Endothelial cell of umbilical vein (primary cell): ENCODE measurements around the gene CPSF3. TPM values are rescaled to one million over a fixed set of nuclear protein-coding genes. Genes with fewer than 3 reads are reported as not detected.

Experiments
- BruUV-seq: library from RNA; stranded (reverse); fragments of 400-500 nt; replicated peaks from 2 replicates; lab custom pipeline; 2021; lab: Mats Ljungman, UMichigan
- CTCF ChIA-PET: fragments of 300-600, 350-600 bp; sonication (Branson Sonifier 250); formaldehyde crosslinking; loops from one replicate; lab custom pipeline; 2021; ENCODE audit warnings: antibody characterized with exemption, inconsistent platforms; lab: Charles Lee
- POLR2A ChIA-PET: fragments of 300-600, 350-600 bp; sonication (Branson Sonifier 250); formaldehyde crosslinking; loops from one replicate; lab custom pipeline; 2021; ENCODE audit warnings: antibody characterized with exemption, inconsistent platforms; lab: Charles Lee
- DNase-seq: peaks from one replicate; pipeline ENCODE4 v3.0.0-alpha.2; 2011; ENCODE audit warnings: low read depth, low spot score
- FAIRE-seq: peaks from 2 replicates; lab custom pipeline; 2011; peaks lifted over from hg19 to GRCh38; lab: Jason Lieb, UNC
- H2AFZ ChIP-seq: 2 replicates; pipeline ENCODE4 v1.6.0; 2012; ENCODE audit warnings: low read depth, low read length, control low read depth, inconsistent platforms
- H3K27ac ChIP-seq: 2 replicates; pipeline ENCODE4 v1.5.1; 2011; ENCODE audit warnings: low read depth, mild to moderate bottlenecking, control low read depth, low read length, moderate library complexity; ENCODE audit not compliant: insufficient read depth
- H3K27me3 ChIP-seq, 2 experiments: 2 replicates each; pipeline versions ENCODE4 v1.6.0 to v1.6.1; 2011; ENCODE audit warnings: low read length in 2 of 2, mixed read lengths in 1 of 2; ENCODE audit not compliant: control insufficient read depth in 2 of 2, insufficient read depth in 2 of 2
- H3K36me3 ChIP-seq, 2 experiments: 2 replicates in 1 of 2; 3 replicates in 1 of 2; pipeline ENCODE4 v1.5.1; 2011; ENCODE audit warnings: low read length in 2 of 2, mild to moderate bottlenecking in 1 of 2, moderate library complexity in 1 of 2; ENCODE audit not compliant: control insufficient read depth in 2 of 2, insufficient read depth in 2 of 2; ENCODE audit errors: extremely low read depth in 1 of 2
- H3K4me1 ChIP-seq: 3 replicates; pipeline ENCODE4 v1.5.1; 2011; ENCODE audit warnings: mild to moderate bottlenecking, low read length; ENCODE audit not compliant: control insufficient read depth, insufficient read depth; ENCODE audit errors: extremely low read depth
- H3K4me2 ChIP-seq: 2 replicates; pipeline ENCODE4 v1.6.1; 2011; ENCODE audit warnings: low read length, control low read depth, mixed read lengths; ENCODE audit not compliant: insufficient read depth
- H3K4me3 ChIP-seq, 3 experiments: fragments of 200-600 bp in 1 of 3; sonication (generic), shearing (Covaris generic) in 1 of 3; replicated peaks in 1 of 3; 2 replicates each; pipeline ENCODE4 v1.5.1; 2011 to 2016; ENCODE audit warnings: control low read depth in 3 of 3, low read length in 3 of 3, mild to moderate bottlenecking in 2 of 3, inconsistent platforms in 1 of 3, low read depth in 1 of 3, moderate library complexity in 1 of 3; ENCODE audit not compliant: insufficient read depth in 1 of 3
- H3K79me2 ChIP-seq: 2 replicates; pipeline ENCODE4 v1.6.0; 2012; ENCODE audit warnings: low read length, inconsistent platforms; ENCODE audit not compliant: control insufficient read depth, insufficient read depth
- H3K9ac ChIP-seq: replicated peaks from 2 replicates; pipeline ENCODE3; 2011; ENCODE audit warnings: low read length, control low read depth; ENCODE audit not compliant: insufficient read depth; ENCODE audit errors: extremely low read depth
- H3K9me1 ChIP-seq: replicated peaks from 3 replicates; pipeline ENCODE4 v1.6.0; 2011; ENCODE audit warnings: mild to moderate bottlenecking, low read length; ENCODE audit not compliant: control insufficient read depth, insufficient read depth; ENCODE audit errors: extremely low read depth
- H3K9me3 ChIP-seq: replicated peaks from 2 replicates; pipeline ENCODE4 v1.5.1; 2012; ENCODE audit warnings: low read length, inconsistent platforms; ENCODE audit not compliant: control insufficient read depth, insufficient read depth
- H4K20me1 ChIP-seq: replicated peaks from 2 replicates; pipeline ENCODE3; 2011; ENCODE audit warnings: mild to moderate bottlenecking, low read length; ENCODE audit not compliant: control insufficient read depth, insufficient read depth; ENCODE audit errors: extremely low read depth
- EZH2 ChIP-seq: IDR thresholded peaks from 2 replicates; pipeline ENCODE4 v1.6.1; 2012; ENCODE audit warnings: borderline replicate concordance, low read depth, mild to moderate bottlenecking, moderate library complexity, low read length, inconsistent platforms; ENCODE audit not compliant: severe bottlenecking
- FOS ChIP-seq: IDR thresholded peaks from 2 replicates; pipeline ENCODE4 v1.6.1; 2011; ENCODE audit warnings: mild to moderate bottlenecking, low read length, moderate library complexity, borderline replicate concordance; ENCODE audit not compliant: insufficient read depth
- GATA2 ChIP-seq: IDR thresholded peaks from 2 replicates; pipeline ENCODE4 v1.7.0; 2011; ENCODE audit warnings: low read depth, mild to moderate bottlenecking, moderate library complexity, mixed read lengths, low read length; ENCODE audit not compliant: insufficient read length, insufficient read depth
- JUN ChIP-seq: IDR thresholded peaks from 2 replicates; pipeline ENCODE4 v1.6.1; 2011; ENCODE audit warnings: borderline replicate concordance, low read depth; ENCODE audit not compliant: insufficient read length, insufficient read depth
- MYC ChIP-seq: IDR thresholded peaks from one replicate; pipeline ENCODE4 v1.6.1; 2011; ENCODE audit warnings: mild to moderate bottlenecking, low read depth, low read length
- POLR2A ChIP-seq: IDR thresholded peaks from 2 replicates; pipeline ENCODE4 v1.6.1; 2012; ENCODE audit warnings: low read depth, mild to moderate bottlenecking, control low read depth, low read length
- POLR2AphosphoS5 ChIP-seq: IDR thresholded peaks from 2 replicates; pipeline ENCODE4 v1.6.1; 2012; ENCODE audit warnings: low read depth, mild to moderate bottlenecking, control low read depth, low read length, moderate library complexity; ENCODE audit not compliant: insufficient read depth
- dilution Hi-C: fragments of 300-500 bp; cut with MboI; formaldehyde crosslinking; loops from one replicate; pipeline ENCODE4 v1.15.0; 2019; ENCODE audit warnings: low sequenced_read_pairs; ENCODE audit not compliant: extremely low pct_ligation_motif_present
- intact Hi-C: fragments of 100-400 bp; cut with micrococcal nuclease; formaldehyde crosslinking; loops from one replicate; pipeline ENCODE4 v1.10.0; 2022
- polyA plus RNA-seq, 4 experiments: library from polyadenylated mRNA; depleted of rRNA in 3 of 4; stranded (reverse) in 3 of 4; unstranded in 1 of 4; fragments of >200 nt; gene quantifications; 2 replicates each; pipeline versions ENCODE4 v1.2.1 to v1.2.3, GENCODE V29; 2011 to 2012; ENCODE audit warnings: missing spikeins in 1 of 4
- total RNA-seq: library from RNA; stranded (reverse); gene quantifications from 2 replicates; pipeline ENCODE4 v1.2.3, GENCODE V29; 2021
- TF ChIP-seq, protein P1 (sequence below), 2 donors: IDR thresholded peaks; 1 replicate in 1 of 2; 2 replicates in 1 of 2; pipeline ENCODE4 v1.5.1; 2011; ENCODE audit warnings: low read length in 2 of 2, mild to moderate bottlenecking in 2 of 2, moderate library complexity in 2 of 2, control low read depth in 1 of 2, inconsistent platforms in 1 of 2, low read depth in 1 of 2; ENCODE audit not compliant: insufficient read depth in 1 of 2; ENCODE audit errors: extremely low read depth in 1 of 2
- TF ChIP-seq, protein P2 (sequence below): IDR thresholded peaks from 2 replicates; pipeline ENCODE4 v1.6.1; 2011; ENCODE audit not compliant: insufficient read depth, insufficient read length

The CPSF3 gene
- total and polyA plus RNA-seq, 2 donors (not counting 3 experiments of a cell fraction or from before 2014, with no cell fraction given) = 13.7 to 35.6 TPM

DNA sequence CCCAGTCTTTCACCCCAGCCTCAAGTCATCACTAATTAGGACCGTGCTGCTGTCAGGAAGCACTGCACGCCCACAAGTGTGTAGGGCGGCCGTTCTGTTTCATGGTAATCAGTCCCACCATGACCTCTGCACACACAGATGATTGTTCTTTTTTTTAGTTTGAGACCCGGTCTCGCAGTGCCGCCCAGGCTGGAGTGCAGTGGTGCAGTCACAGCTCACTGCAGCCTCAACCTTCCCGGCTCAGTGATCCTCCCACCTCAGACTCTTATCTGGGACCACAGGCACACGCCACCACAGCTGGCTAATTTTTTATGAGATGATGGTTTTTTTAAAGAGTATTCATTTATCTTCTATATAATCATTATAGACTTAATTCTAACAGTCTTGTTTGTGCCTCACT, 49.1 kb downstream of the CPSF3 start:
- Histone ChIP-seq H3K27ac (no peak overlapping the region), H3K9me3 (no peaks in the 10 kb centered on the region), H3K4me1 (peaks cover 7% of the 10 kb centered on the region), H2AFZ (no peak overlapping the region), H3K4me2 (no peak overlapping the region), H3K79me2 (peaks cover 13% of the 10 kb centered on the region), H3K9ac (no peak overlapping the region), H3K9me1 (no peaks in the 10 kb centered on the region), H3K36me3 (no peaks in the 10 kb centered on the region), H4K20me1 (no peaks in the 10 kb centered on the region), H3K27me3 (no peaks in the 10 kb centered on the region), H3K4me3 (no peak overlapping the region)
- CTCF ChIA-PET = no interaction called here
- FAIRE-seq (no peak), DNase-seq (no peak)
- POLR2A ChIA-PET = no interaction called here
- dilution Hi-C loops (no loop called here), intact Hi-C loops (loop anchor here (5.0 kb wide), 1 partner anchor 330 kb away; no protein-coding TSS in a partner anchor)
- no TSS peak for BruUV-seq
- TF ChIP-seq, protein P1, sequence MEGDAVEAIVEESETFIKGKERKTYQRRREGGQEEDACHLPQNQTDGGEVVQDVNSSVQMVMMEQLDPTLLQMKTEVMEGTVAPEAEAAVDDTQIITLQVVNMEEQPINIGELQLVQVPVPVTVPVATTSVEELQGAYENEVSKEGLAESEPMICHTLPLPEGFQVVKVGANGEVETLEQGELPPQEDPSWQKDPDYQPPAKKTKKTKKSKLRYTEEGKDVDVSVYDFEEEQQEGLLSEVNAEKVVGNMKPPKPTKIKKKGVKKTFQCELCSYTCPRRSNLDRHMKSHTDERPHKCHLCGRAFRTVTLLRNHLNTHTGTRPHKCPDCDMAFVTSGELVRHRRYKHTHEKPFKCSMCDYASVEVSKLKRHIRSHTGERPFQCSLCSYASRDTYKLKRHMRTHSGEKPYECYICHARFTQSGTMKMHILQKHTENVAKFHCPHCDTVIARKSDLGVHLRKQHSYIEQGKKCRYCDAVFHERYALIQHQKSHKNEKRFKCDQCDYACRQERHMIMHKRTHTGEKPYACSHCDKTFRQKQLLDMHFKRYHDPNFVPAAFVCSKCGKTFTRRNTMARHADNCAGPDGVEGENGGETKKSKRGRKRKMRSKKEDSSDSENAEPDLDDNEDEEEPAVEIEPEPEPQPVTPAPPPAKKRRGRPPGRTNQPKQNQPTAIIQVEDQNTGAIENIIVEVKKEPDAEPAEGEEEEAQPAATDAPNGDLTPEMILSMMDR (IDR thresholded peaks at IDR 0.05; ENCODE audit: extremely low read depth in 1 of 2, insufficient read depth in 1 of 2, low read depth in 1 of 2, low read length in 2 of 2) = no peak
- TF ChIP-seq EZH2 (no peak), JUN (no peak), POLR2AphosphoS5 (no peak), GATA2 (no peak), POLR2A (no peak), FOS (no peak), MYC (no peak)
- TF ChIP-seq, protein P2, sequence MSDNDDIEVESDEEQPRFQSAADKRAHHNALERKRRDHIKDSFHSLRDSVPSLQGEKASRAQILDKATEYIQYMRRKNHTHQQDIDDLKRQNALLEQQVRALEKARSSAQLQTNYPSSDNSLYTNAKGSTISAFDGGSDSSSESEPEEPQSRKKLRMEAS = no peak
